Activated naive CD8-positive, alpha-beta T cell treated with anti-CD3 and anti-CD28 coated beads for 36 hours (primary cell): ENCODE results near the gene FTO. TPM values are rescaled to one million over a fixed set of nuclear protein-coding genes. Genes with fewer than 3 reads are reported as not detected.

ENCODE experiments used
- DNase-seq: peaks from one replicate; pipeline ENCODE4 v3.0.0; 2021
- H3K27ac Mint-ChIP-seq: one replicate; pipeline ENCODE4 v1.8.0; 2022; ENCODE audit warnings: mild to moderate bottlenecking, moderate library complexity, mixed read lengths
- H3K27me3 Mint-ChIP-seq: one replicate; pipeline ENCODE4 v1.8.0; 2022; ENCODE audit warnings: mild to moderate bottlenecking, mixed read lengths
- H3K36me3 Mint-ChIP-seq: one replicate; pipeline ENCODE4 v1.8.0; 2021; ENCODE audit warnings: mild to moderate bottlenecking, mixed read lengths
- H3K4me1 Mint-ChIP-seq: one replicate; pipeline ENCODE4 v1.8.0; 2021; ENCODE audit warnings: mixed read lengths
- H3K4me3 Mint-ChIP-seq: one replicate; pipeline ENCODE4 v1.8.0; 2022; ENCODE audit warnings: mild to moderate bottlenecking, moderate library complexity, mixed read lengths
- H3K9me3 Mint-ChIP-seq: one replicate; pipeline ENCODE4 v1.8.0; 2022; ENCODE audit warnings: mixed read lengths
- total RNA-seq, 2 experiments: library from RNA; stranded (reverse); gene quantifications; one replicate each; pipeline ENCODE4 v1.2.3, GENCODE V29; 2021

FTO gene
- total RNA-seq, 2 experiments from 2014 or later: 51.1 to 52.7 TPM

- Mint-ChIP-seq H3K4me3 (no peak overlapping the region), H3K4me1 (peaks cover 4% of the 10 kb centered on the region), H3K27ac (no peak overlapping the region), H3K36me3 (peaks cover 7% of the 10 kb centered on the region), H3K9me3 (no peaks in the 10 kb centered on the region), H3K27me3 (no peaks in the 10 kb centered on the region)
- DNase-seq: no peak
Observed at GRCh38 chr16:54050459-54051210, 346.7 kb downstream of the FTO start.

GRCh38 chr16:54051821-54052220 lies 347.9 kb downstream of the FTO start:
- no peak for DNase-seq
- Mint-ChIP-seq H3K36me3 (peaks cover 11% of the 10 kb centered on the region), H3K4me3 (no peak overlapping the region), H3K9me3 (no peaks in the 10 kb centered on the region), H3K27me3 (no peaks in the 10 kb centered on the region), H3K4me1 (peaks cover 4% of the 10 kb centered on the region), H3K27ac (no peak overlapping the region)

GRCh38 chr16:54052271-54052670 lies 348.3 kb downstream of the FTO start:
- peaks cover 14% of the 10 kb centered on the region for H3K36me3 Mint-ChIP-seq
- peaks cover 4% of the 10 kb centered on the region for H3K4me1 Mint-ChIP-seq
- H3K27ac Mint-ChIP-seq: no peak overlapping the region
- no peaks in the 10 kb centered on the region for H3K9me3 Mint-ChIP-seq
- no peaks in the 10 kb centered on the region for H3K27me3 Mint-ChIP-seq
- H3K4me3 Mint-ChIP-seq: no peak overlapping the region
- no peak for DNase-seq

GRCh38 chr16:54053891-54054820 lies 350.2 kb downstream of the FTO start:
- no peaks in the 10 kb centered on the region for H3K9me3 Mint-ChIP-seq
- no peak overlapping the region for H3K4me3 Mint-ChIP-seq
- no peak overlapping the region for H3K27ac Mint-ChIP-seq
- DNase-seq: no peak
- H3K4me1 Mint-ChIP-seq: peaks cover 4% of the 10 kb centered on the region
- H3K27me3 Mint-ChIP-seq: no peaks in the 10 kb centered on the region
- H3K36me3 Mint-ChIP-seq: peaks cover 17% of the 10 kb centered on the region

- Mint-ChIP-seq H3K27ac (no peak overlapping the region), H3K27me3 (no peaks in the 10 kb centered on the region), H3K9me3 (no peaks in the 10 kb centered on the region), H3K4me3 (no peak overlapping the region), H3K36me3 (peaks cover 13% of the 10 kb centered on the region), H3K4me1 (no peaks in the 10 kb centered on the region)
- no peak for DNase-seq
Observed at GRCh38 chr16:54055191-54055590, 351.2 kb downstream of the FTO start.

- DNase-seq: no peak
- Mint-ChIP-seq H3K36me3 (peaks cover 13% of the 10 kb centered on the region), H3K4me3 (no peak overlapping the region), H3K4me1 (no peaks in the 10 kb centered on the region), H3K27ac (no peak overlapping the region), H3K9me3 (no peaks in the 10 kb centered on the region), H3K27me3 (no peaks in the 10 kb centered on the region)
Observed at GRCh38 chr16:54055864-54056263, 351.9 kb downstream of the FTO start.

GRCh38 chr16:54056921-54057320 lies 353.0 kb downstream of the FTO start:
- Mint-ChIP-seq H3K4me3 (no peak overlapping the region), H3K36me3 (peaks cover 12% of the 10 kb centered on the region), H3K27me3 (no peaks in the 10 kb centered on the region), H3K9me3 (no peaks in the 10 kb centered on the region), H3K4me1 (peaks cover 3% of the 10 kb centered on the region), H3K27ac (no peak overlapping the region)
- no peak for DNase-seq

- H3K36me3 Mint-ChIP-seq: peaks cover 10% of the 10 kb centered on the region
- no peak for DNase-seq
- no peaks in the 10 kb centered on the region for H3K9me3 Mint-ChIP-seq
- no peak overlapping the region for H3K27ac Mint-ChIP-seq
- H3K4me3 Mint-ChIP-seq: no peak overlapping the region
- H3K27me3 Mint-ChIP-seq: no peaks in the 10 kb centered on the region
- peaks cover 3% of the 10 kb centered on the region for H3K4me1 Mint-ChIP-seq
Observed at GRCh38 chr16:54059319-54059718, 355.4 kb downstream of the FTO start.

- H3K4me1 Mint-ChIP-seq: peaks cover 3% of the 10 kb centered on the region
- no peak for DNase-seq
- H3K36me3 Mint-ChIP-seq: peaks cover 10% of the 10 kb centered on the region
- no peak overlapping the region for H3K27ac Mint-ChIP-seq
- no peaks in the 10 kb centered on the region for H3K27me3 Mint-ChIP-seq
- H3K4me3 Mint-ChIP-seq: no peak overlapping the region
- no peaks in the 10 kb centered on the region for H3K9me3 Mint-ChIP-seq
Observed at GRCh38 chr16:54060599-54061421, 356.9 kb downstream of the FTO start.

GRCh38 chr16:54061454-54061853 lies 357.5 kb downstream of the FTO start:
- peaks cover 6% of the 10 kb centered on the region for H3K36me3 Mint-ChIP-seq
- peaks cover 3% of the 10 kb centered on the region for H3K4me1 Mint-ChIP-seq
- H3K27me3 Mint-ChIP-seq: no peaks in the 10 kb centered on the region
- no peak overlapping the region for H3K4me3 Mint-ChIP-seq
- no peaks in the 10 kb centered on the region for H3K9me3 Mint-ChIP-seq
- H3K27ac Mint-ChIP-seq: no peak overlapping the region
- no peak for DNase-seq

- Mint-ChIP-seq H3K9me3 (no peaks in the 10 kb centered on the region), H3K27me3 (no peaks in the 10 kb centered on the region), H3K27ac (no peak overlapping the region), H3K4me1 (peaks cover 3% of the 10 kb centered on the region), H3K4me3 (no peak overlapping the region), H3K36me3 (peaks cover 2% of the 10 kb centered on the region)
- DNase-seq: no peak
Observed at GRCh38 chr16:54062361-54063278, 358.7 kb downstream of the FTO start.

- H3K27me3 Mint-ChIP-seq: no peaks in the 10 kb centered on the region
- no peak for DNase-seq
- H3K4me3 Mint-ChIP-seq: no peak overlapping the region
- H3K36me3 Mint-ChIP-seq: peaks cover 2% of the 10 kb centered on the region
- H3K4me1 Mint-ChIP-seq: peaks cover 3% of the 10 kb centered on the region
- no peak overlapping the region for H3K27ac Mint-ChIP-seq
- no peaks in the 10 kb centered on the region for H3K9me3 Mint-ChIP-seq
Observed at GRCh38 chr16:54063279-54063773, 359.4 kb downstream of the FTO start.

- DNase-seq: no peak
- H3K4me3 Mint-ChIP-seq: no peak overlapping the region
- H3K27ac Mint-ChIP-seq: no peak overlapping the region
- no peaks in the 10 kb centered on the region for H3K27me3 Mint-ChIP-seq
- H3K9me3 Mint-ChIP-seq: no peaks in the 10 kb centered on the region
- no peaks in the 10 kb centered on the region for H3K36me3 Mint-ChIP-seq
- H3K4me1 Mint-ChIP-seq: peaks cover 2% of the 10 kb centered on the region
Observed at GRCh38 chr16:54066451-54067105, 362.6 kb downstream of the FTO start.
